Adipocyte (in vitro differentiated cells): ENCODE data around the gene EPC1.
"Not testable (repeated sequence)": the region's sequence is repeated elsewhere in the genome, so short reads cannot be mapped to it uniquely, and the experiment has no call there.

Experiments used
- DNase-seq: peaks from one replicate; pipeline ENCODE4 v3.0.0-alpha.2; 2015; ENCODE audit warnings: low read depth
- H3K27me3 ChIP-seq: replicated peaks from 2 replicates; pipeline ENCODE4 v1.7.0; 2013; ENCODE audit warnings: mild to moderate bottlenecking, low read length, moderate library complexity; ENCODE audit not compliant: control insufficient read depth, insufficient read depth
- H3K36me3 ChIP-seq: 2 replicates; pipeline ENCODE4 v1.7.0; 2013; ENCODE audit warnings: low read length, mild to moderate bottlenecking, moderate library complexity; ENCODE audit not compliant: control insufficient read depth, insufficient read depth, severe bottlenecking
- H3K4me1 ChIP-seq: 2 replicates; pipeline ENCODE4 v1.7.0; 2013; ENCODE audit warnings: mild to moderate bottlenecking, low read length, moderate library complexity; ENCODE audit not compliant: control insufficient read depth, insufficient read depth
- H3K4me3 ChIP-seq: 2 replicates; pipeline ENCODE4 v1.7.0; 2013; ENCODE audit warnings: mild to moderate bottlenecking, low read length, moderate library complexity
- H3K9ac ChIP-seq: 2 replicates; pipeline ENCODE4 v1.7.0; 2013; ENCODE audit warnings: mild to moderate bottlenecking, low read length, moderate library complexity
- H3K9me3 ChIP-seq: 2 replicates; pipeline ENCODE4 v1.7.0; 2013; ENCODE audit warnings: mild to moderate bottlenecking, low read length, moderate library complexity; ENCODE audit not compliant: control insufficient read depth

EPC1 gene

GRCh38 chr10:32229788-32230187 is 117.2 kb downstream of the EPC1 start:
- not testable (repeated sequence) for H3K36me3 ChIP-seq, H3K9me3 ChIP-seq, DNase-seq, H3K9ac ChIP-seq, H3K4me3 ChIP-seq, H3K4me1 ChIP-seq, H3K27me3 ChIP-seq

- Histone ChIP-seq H3K4me3 (no peak overlapping the region), H3K27me3 (no peaks in the 10 kb centered on the region), H3K36me3 (no peaks in the 10 kb centered on the region), H3K9ac (no peak overlapping the region), H3K4me1 (no peaks in the 10 kb centered on the region), H3K9me3 (no peaks in the 10 kb centered on the region)
- DNase-seq = no peak
Measured at GRCh38 chr10:32229170-32229569, 117.8 kb downstream of the EPC1 start.

DNA sequence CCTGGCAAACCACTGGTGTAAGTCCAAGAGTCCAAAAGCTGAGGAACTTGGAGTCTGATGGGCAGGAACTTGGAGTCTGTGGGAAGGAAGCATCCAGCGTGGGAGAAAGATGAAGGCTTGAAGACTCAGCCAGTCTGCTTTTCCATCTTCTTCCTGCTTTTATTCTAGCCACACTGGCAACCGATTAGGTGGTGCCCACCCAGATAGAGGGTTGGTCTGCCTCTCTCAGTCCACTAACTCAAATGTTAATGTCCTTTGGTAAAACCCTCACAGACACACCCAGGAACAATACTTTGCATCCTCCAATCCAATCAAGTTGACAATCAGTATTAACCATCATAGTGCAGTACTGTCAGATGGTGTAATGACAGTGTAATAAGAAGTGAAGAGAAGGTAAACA is 119.2 kb downstream of the EPC1 start:
- Histone ChIP-seq H3K9ac (no peak overlapping the region), H3K9me3 (no peaks in the 10 kb centered on the region), H3K27me3 (no peaks in the 10 kb centered on the region), H3K4me1 (no peaks in the 10 kb centered on the region), H3K4me3 (no peak overlapping the region), H3K36me3 (no peaks in the 10 kb centered on the region)
- no peak for DNase-seq

GRCh38 chr10:32226624-32227023 is 120.3 kb downstream of the EPC1 start:
- Histone ChIP-seq H3K4me1 (no peaks in the 10 kb centered on the region), H3K4me3 (no peak overlapping the region), H3K9ac (no peak overlapping the region), H3K27me3 (no peaks in the 10 kb centered on the region), H3K9me3 (no peaks in the 10 kb centered on the region), H3K36me3 (no peaks in the 10 kb centered on the region)
- no peak for DNase-seq

GRCh38 chr10:32225976-32226375 is 121.0 kb downstream of the EPC1 start:
- no peaks in the 10 kb centered on the region for H3K27me3 ChIP-seq
- H3K4me3 ChIP-seq = no peak overlapping the region
- H3K4me1 ChIP-seq = no peaks in the 10 kb centered on the region
- H3K9me3 ChIP-seq = no peaks in the 10 kb centered on the region
- peak; percentile 34 for DNase-seq
- H3K36me3 ChIP-seq = no peaks in the 10 kb centered on the region
- H3K9ac ChIP-seq = no peak overlapping the region

GRCh38 chr10:32222376-32222775 is 124.6 kb downstream of the EPC1 start:
- not testable (repeated sequence) for H3K27me3 ChIP-seq, DNase-seq, H3K36me3 ChIP-seq, H3K4me3 ChIP-seq, H3K4me1 ChIP-seq, H3K9ac ChIP-seq
- peaks cover 16% of the 10 kb centered on the region for H3K9me3 ChIP-seq

DNA sequence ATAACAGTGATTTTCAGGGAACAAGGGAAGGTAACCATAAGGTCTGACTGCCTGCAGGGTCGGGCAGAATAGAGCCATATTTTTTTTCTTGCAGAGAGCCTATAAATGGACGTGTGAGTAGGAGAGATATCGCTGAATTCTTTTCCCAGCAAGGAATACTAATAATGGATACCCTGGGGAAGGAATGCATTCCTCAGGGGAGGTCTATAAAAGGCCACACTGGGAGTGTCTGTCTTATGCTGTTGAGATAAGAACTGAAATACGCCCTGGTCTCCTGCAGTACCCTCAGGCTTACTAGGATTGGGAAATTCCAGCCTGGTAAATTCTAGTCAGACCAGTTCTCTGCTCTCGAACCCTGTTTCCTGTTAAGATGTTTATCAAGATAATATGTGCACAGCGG is 127.8 kb downstream of the EPC1 start:
- H3K9ac ChIP-seq, H3K36me3 ChIP-seq, H3K27me3 ChIP-seq, H3K4me1 ChIP-seq, DNase-seq, H3K4me3 ChIP-seq: not testable (repeated sequence)
- peaks cover 16% of the 10 kb centered on the region for H3K9me3 ChIP-seq

DNA sequence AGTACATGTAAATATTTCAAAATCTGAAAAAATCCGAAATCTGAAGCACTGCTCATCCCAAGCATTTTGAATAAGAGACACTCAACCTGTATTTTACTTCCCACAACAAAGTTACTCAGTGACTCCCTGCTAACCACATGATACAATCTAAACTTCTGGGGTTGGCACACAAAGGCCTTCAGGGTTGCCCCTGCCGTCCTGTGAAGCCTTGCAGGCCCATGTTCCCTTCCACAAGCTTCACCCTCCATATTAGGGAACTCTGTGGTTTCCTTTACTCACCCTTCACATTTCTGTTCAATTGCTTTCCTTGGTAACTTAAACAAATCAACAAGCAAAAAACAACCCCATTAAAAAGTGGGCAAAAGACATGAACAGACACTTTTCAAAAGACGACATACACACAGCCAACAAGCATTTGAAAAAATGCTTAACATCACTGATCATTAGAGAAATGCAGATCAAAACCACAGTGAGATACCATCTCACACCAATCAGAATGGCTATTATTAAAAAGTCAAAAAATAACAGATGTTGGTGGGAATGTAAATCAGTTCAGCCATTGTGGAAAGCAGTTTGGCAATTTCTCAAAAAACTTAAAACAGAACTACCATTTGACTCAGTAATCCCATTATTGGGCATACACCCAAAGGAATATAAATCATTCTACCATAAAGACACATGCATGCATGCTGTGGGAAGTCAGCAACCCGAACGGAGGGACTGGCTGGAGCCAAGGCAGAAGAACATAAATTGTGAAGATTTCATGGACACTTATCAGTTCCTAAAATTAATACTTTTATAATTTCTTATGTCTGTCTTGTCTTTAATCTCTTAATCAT is 128.5 kb downstream of the EPC1 start:
- H3K9me3 ChIP-seq = peaks cover 16% of the 10 kb centered on the region
- H3K4me3 ChIP-seq, H3K9ac ChIP-seq, H3K36me3 ChIP-seq, DNase-seq, H3K27me3 ChIP-seq, H3K4me1 ChIP-seq: not testable (repeated sequence)
